A673 (cell line): ENCODE results near the gene ALKBH8. TPM values are rescaled to one million over a fixed set of nuclear protein-coding genes. Genes with fewer than 3 reads are reported as not detected.
"Not testable (repeated sequence)": the region's sequence is repeated elsewhere in the genome, so short reads cannot be mapped to it uniquely, and the experiment has no call there.

Source experiments
- BruUV-seq: library from RNA; stranded (reverse); fragments of 400-500 nt; replicated peaks from 2 replicates; lab custom pipeline; 2021; lab: Mats Ljungman, UMichigan
- CTCF ChIA-PET: fragments of 300-600 bp; sonication (Branson Sonifier 250); formaldehyde crosslinking; loops from one replicate; lab custom pipeline; 2022; ENCODE audit warnings: antibody characterized with exemption; lab: Charles Lee
- POLR2A ChIA-PET: fragments of 300-600 bp; sonication (Branson Sonifier 250); formaldehyde crosslinking; loops from one replicate; lab custom pipeline; 2022; ENCODE audit warnings: antibody characterized with exemption; ENCODE audit not compliant: low non-redundant PET; lab: Charles Lee
- DNase-seq: peaks from one replicate; pipeline ENCODE4 v3.0.0-alpha.2; 2015; ENCODE audit warnings: low spot score
- H3K27ac ChIP-seq: fragments of 200-600 bp; sonication (generic); 2 replicates; pipeline ENCODE4 v1.5.1; 2016; ENCODE audit warnings: mixed run types, low read depth, mild to moderate bottlenecking, mixed read lengths, antibody characterized with exemption, low read length; ENCODE audit not compliant: poor library complexity, severe bottlenecking
- H3K27me3 ChIP-seq: fragments of 200-600 bp; sonication (generic); replicated peaks from 2 replicates; pipeline ENCODE4 v1.6.1; 2017; ENCODE audit warnings: mixed run types, low read depth, mild to moderate bottlenecking, mixed read lengths, antibody characterized with exemption, low read length; ENCODE audit not compliant: insufficient read depth, poor library complexity
- H3K36me3 ChIP-seq: fragments of 200-600 bp; sonication (generic); 2 replicates; pipeline ENCODE4 v1.6.1; 2016; ENCODE audit warnings: mixed run types, mild to moderate bottlenecking, mixed read lengths, antibody characterized with exemption, low read length; ENCODE audit not compliant: insufficient read depth, poor library complexity, severe bottlenecking
- H3K4me1 ChIP-seq: fragments of 200-600 bp; sonication (generic); 2 replicates; pipeline ENCODE4 v1.6.1; 2017; ENCODE audit warnings: mixed run types, mild to moderate bottlenecking, mixed read lengths, antibody characterized with exemption, low read length; ENCODE audit not compliant: insufficient read depth, poor library complexity, severe bottlenecking
- H3K4me3 ChIP-seq: fragments of 200-600 bp; sonication (generic); 2 replicates; pipeline ENCODE4 v1.5.1; 2016; ENCODE audit warnings: low read depth, mixed run types, mild to moderate bottlenecking, mixed read lengths, low read length; ENCODE audit not compliant: poor library complexity, severe bottlenecking
- H3K9me3 ChIP-seq: fragments of 200-600 bp; sonication (generic); 2 replicates; pipeline ENCODE4 v1.6.1; 2016; ENCODE audit warnings: mixed run types, low read depth, mild to moderate bottlenecking, mixed read lengths, antibody characterized with exemption, low read length; ENCODE audit not compliant: poor library complexity, severe bottlenecking
- EZH2 ChIP-seq: fragments of 200-600 bp; sonication (generic); IDR thresholded peaks from 2 replicates; pipeline ENCODE4 v1.6.1; 2017; ENCODE audit warnings: borderline replicate concordance, low read depth, mild to moderate bottlenecking, mixed read lengths, antibody characterized with exemption, low read length; ENCODE audit not compliant: poor library complexity, severe bottlenecking
- intact Hi-C: fragments of 100-400 bp; cut with micrococcal nuclease; formaldehyde crosslinking; loops from one replicate; pipeline ENCODE4 v1.10.0; 2022; ENCODE audit not compliant: unreplicated experiment
- total RNA-seq: library from RNA; stranded (reverse); gene quantifications from 2 replicates; pipeline ENCODE4 v1.2.3, GENCODE V29; 2021
- TF ChIP-seq, protein P1 (sequence below): fragments of 300-800, 200-600 bp; sonication (generic); conservative IDR thresholded peaks from 2 replicates; pipeline ENCODE4 v1.5.1; 2017; ENCODE audit warnings: low read depth, mild to moderate bottlenecking, antibody characterized with exemption, low read length, moderate library complexity, mixed read lengths

The ALKBH8 gene
- total RNA-seq, 1 experiment from 2014 or later, result 17.0 TPM

DNA sequence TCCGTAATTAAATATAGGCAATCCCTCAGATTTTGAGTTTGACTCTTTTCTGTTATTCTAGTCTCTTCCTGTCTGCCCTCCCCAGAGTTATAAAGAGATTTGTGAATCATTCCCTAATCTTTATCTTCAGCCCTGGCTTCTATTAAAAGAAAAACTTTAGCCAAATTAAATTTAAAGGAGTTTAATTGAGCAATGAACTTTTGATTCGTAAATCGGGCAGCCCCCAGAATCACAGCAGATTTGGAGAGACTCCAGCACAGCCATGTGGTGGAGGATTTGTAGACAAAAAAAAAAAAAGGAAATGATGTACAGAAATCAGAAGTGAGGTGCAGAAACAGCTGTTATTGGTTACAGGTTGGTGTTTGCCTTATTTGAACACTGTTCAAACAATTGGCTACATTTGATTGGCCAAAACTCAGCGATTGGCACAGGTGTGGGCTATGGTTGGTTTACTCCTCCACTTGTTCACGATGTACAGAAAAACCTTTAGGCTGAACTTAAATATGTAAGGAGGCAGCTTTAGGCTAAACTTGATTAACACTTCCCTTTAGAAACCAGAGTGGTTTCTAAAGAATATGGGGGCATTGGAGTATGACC, 2.3 kb upstream of the ALKBH8 start:
- H3K4me1 ChIP-seq, result peaks cover 12% of the 10 kb centered on the region
- BruUV-seq, result no TSS peak
- no peaks in the 10 kb centered on the region for H3K9me3 ChIP-seq
- H3K27me3 ChIP-seq, result no peaks in the 10 kb centered on the region
- CTCF ChIA-PET, result interaction anchor here (0.6 to 1.0 kb wide), 4 partner anchors 19 to 349 kb away, joined by 3 read pairs; no protein-coding TSS in a partner anchor
- TF ChIP-seq EZH2, result no peak
- TF ChIP-seq, protein P1, sequence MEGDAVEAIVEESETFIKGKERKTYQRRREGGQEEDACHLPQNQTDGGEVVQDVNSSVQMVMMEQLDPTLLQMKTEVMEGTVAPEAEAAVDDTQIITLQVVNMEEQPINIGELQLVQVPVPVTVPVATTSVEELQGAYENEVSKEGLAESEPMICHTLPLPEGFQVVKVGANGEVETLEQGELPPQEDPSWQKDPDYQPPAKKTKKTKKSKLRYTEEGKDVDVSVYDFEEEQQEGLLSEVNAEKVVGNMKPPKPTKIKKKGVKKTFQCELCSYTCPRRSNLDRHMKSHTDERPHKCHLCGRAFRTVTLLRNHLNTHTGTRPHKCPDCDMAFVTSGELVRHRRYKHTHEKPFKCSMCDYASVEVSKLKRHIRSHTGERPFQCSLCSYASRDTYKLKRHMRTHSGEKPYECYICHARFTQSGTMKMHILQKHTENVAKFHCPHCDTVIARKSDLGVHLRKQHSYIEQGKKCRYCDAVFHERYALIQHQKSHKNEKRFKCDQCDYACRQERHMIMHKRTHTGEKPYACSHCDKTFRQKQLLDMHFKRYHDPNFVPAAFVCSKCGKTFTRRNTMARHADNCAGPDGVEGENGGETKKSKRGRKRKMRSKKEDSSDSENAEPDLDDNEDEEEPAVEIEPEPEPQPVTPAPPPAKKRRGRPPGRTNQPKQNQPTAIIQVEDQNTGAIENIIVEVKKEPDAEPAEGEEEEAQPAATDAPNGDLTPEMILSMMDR, result no peak
- peak; percentile 44 for DNase-seq
- POLR2A ChIA-PET, result interaction anchor here (0.6 kb wide), 1 partner anchor 84 kb away, joined by 8 read pairs; no protein-coding TSS in a partner anchor
- H3K27ac ChIP-seq, result no peak overlapping the region
- intact Hi-C loops, result no loop called here
- H3K36me3 ChIP-seq, result no peaks in the 10 kb centered on the region
- H3K4me3 ChIP-seq, result peak overlapping the region; percentile 6

DNA sequence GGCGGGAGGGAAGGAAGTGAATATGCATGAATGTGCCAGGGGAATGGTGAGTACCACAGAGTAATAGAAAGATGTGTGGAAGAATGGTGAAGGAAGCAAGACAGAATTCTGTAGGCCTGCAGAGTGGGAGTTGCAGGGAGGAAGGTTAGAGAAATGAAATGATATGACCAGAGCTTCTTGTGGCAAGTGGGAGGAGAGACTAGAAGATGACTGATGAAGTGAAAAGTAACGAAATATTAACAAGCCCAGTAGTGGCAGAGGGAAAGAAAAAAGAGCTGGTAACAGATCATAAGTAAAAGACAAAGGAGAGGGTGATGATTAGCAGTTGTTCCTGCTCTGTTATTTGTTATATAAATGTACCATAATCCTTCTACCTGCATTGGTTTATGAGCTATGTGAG, 1.0 kb upstream of the ALKBH8 start:
- intact Hi-C loops, result no loop called here
- Histone ChIP-seq H3K4me3 (no peak overlapping the region), H3K4me1 (peaks cover 12% of the 10 kb centered on the region), H3K9me3 (no peaks in the 10 kb centered on the region), H3K27ac (no peak overlapping the region), H3K36me3 (no peaks in the 10 kb centered on the region), H3K27me3 (no peaks in the 10 kb centered on the region)
- BruUV-seq, result no TSS peak
- DNase-seq, result no peak
- no peak for TF ChIP-seq EZH2
- TF ChIP-seq, protein P1, result no peak
- ChIA-PET CTCF (no interaction called here), POLR2A (no interaction called here)

DNA sequence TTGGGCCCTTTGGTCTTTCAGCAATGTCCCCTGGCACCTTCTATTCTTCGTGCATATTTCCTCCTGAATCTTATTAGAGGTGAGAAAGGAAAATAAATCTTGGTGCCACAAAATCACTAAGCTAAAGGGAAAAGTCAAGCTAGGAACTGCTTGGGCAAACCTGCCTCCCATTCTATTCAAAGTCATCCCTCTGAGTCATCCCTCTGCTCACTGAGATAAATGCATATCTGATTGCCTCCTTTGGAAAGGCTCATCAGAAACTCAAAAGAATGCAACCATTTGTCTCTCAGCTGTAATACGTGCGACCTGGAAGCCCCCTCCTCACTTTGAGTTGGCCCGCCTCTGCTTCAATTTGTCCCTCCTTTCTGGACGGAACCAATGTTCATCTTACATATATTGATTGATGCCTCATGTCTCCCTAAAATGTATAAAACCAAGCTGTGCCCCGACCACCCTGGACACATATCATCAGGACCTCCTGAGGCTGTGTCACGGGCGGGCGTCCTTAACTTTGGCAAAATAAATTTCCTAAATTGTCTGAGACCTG, 493 bp upstream of the ALKBH8 start:
- POLR2A ChIA-PET, BruUV-seq, intact Hi-C loops, H3K9me3 ChIP-seq, H3K36me3 ChIP-seq, H3K27me3 ChIP-seq, CTCF ChIA-PET: not testable (repeated sequence)
- peak; percentile 39 for DNase-seq
- peak overlapping the region; percentile 71 for H3K4me3 ChIP-seq
- peaks cover 12% of the 10 kb centered on the region for H3K4me1 ChIP-seq
- H3K27ac ChIP-seq, result peak overlapping the region; percentile 73
